HG03469 (cell line): ENCODE measurements around the gene DIPK1B.
"Not testable (repeated sequence)": the region's sequence is repeated elsewhere in the genome, so short reads cannot be mapped to it uniquely, and the experiment has no call there.

ENCODE experiments used
- ATAC-seq: cut with Tn5 transposase; IDR thresholded peaks from one replicate; pipeline ENCODE4 v1.9.1; 2021; ENCODE audit warnings: mild to moderate bottlenecking, moderate library complexity, moderate number of reproducible peaks; ENCODE audit not compliant: unreplicated experiment

DIPK1B gene

DNA sequence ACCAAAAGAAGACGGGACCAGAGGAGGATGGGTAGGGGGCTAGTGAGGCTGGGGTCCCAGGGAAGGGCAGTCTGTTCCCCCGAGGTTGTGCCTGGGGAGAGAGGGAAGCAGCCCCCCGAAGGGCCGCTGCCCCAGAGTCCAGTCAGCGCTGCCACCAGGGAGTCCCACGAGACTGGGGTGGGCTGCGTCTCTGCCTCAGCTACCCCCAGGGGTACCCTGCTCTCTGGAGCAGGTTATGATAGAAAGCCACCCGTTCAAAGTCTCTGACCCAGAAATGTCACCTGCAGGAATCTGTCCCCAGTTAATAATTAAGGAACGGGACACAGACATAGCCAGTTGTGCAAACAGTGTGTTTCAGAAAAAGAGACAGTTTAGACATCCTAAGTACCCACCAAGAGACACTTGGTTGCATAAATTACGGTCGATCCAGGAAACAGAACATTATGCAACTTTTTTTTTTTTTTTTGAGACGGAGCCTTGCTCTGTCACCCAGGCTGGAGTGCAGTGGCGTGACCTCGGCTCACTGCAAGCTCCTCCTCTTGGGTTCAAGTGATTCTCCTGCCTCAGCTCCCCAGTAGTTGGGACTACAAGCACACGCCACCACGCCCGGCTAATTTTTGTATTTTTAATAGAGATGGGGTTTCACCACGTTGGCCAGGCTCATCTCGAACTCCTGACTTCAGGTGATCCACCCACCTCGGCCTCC lies 14.4 kb upstream of the DIPK1B start:
- no peak for ATAC-seq

DNA sequence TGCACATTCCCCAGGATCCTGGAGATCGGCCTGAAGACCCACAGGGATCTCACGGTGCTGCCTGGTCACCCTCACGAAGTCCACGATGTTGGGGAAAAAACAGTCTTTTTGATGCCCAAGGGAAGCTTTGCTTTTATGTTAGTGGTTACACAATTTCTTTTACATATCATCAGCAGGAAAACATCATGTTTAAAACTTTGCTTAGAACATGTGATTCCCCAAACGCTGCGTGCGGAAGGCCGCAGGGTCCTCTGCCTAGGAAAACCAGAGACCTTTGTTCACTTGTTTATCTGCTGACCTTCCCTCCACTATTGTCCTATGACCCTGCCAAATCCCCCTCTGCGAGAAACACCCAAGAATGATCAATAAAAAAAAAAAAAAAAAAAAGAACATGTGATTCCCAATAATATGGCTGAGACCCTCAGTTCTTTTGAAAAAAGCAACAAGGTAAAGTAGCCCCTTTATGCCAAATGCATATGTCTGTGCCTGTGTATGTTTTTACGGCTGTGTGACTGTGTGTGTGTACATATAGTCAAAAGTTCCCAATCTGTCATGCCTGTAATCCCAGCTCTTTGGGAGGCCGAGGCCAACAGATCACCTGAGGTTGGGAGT lies 13.6 kb upstream of the DIPK1B start:
- no peak for ATAC-seq

DNA sequence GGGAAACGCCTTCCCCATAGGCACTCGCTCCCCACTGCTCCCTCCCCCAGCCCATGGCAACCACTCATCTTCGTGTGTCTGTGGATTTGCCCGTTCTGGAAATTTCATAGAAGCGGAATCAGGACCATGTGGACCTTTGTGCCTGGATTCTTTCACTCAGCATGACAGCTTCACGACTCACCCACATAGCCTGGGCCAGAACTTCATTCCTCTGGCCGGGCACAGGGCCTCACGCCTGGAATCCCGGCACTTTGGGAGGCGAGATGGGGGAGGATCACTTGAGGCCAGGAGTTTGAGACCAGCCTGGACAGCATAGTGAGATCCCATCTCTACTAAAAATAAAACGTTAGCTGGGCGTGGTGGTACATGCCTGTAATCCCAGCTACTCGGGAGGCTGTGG lies 12.1 kb upstream of the DIPK1B start:
- no peak for ATAC-seq

DNA sequence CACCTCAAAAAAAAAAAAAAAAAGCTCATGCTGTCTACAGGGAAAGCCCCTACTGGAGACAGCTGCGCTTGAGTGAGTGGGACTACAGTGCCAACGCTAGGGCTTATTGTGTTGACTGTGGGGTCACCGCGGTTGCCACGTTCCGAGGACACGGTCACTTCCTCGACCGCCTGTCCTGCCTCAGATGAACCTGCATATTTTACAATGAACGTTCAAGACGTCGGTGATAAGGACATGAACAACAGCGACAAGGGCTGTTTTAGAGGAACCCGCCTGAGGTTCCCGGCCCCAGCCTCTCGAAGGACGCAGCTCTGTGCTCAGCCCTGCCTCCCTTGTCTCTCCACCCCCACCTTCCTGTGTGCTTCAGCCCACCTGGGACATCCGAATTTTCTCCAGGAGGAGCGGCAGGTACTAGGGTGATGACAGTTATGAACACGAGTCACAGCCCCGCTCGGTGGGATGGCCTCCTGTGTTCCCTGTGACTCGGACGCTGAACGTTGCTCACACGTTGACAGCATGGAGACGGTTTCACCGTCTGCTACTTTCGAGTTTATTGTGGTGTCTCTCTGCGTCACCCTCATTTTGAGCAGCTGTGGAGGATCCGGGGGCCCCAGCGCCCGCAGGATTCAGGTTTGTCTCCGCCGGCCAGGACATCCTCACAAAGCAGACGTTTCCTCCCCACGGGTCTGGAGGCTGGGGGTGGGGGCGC lies 11.3 kb upstream of the DIPK1B start:
- no peak for ATAC-seq

DNA sequence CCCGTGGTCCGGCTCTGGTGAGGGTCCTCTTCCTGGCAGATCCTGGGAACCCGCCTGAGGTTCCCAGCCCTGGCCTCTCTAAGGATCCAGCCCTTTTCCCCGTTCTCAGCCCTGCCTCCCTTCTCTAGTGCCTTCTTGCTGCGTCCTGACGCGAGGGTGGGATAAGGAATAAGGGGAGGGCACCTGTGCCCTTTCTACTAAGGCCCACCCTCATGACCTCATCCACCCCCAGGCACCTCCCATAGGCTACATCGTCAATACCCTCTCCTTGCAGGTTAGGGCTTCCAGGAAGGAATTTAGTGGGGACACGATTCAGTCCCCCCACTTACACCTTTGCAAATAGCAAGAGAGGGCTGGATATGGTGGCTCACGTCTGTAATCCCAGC lies 10.7 kb upstream of the DIPK1B start:
- ATAC-seq: no peak

DNA sequence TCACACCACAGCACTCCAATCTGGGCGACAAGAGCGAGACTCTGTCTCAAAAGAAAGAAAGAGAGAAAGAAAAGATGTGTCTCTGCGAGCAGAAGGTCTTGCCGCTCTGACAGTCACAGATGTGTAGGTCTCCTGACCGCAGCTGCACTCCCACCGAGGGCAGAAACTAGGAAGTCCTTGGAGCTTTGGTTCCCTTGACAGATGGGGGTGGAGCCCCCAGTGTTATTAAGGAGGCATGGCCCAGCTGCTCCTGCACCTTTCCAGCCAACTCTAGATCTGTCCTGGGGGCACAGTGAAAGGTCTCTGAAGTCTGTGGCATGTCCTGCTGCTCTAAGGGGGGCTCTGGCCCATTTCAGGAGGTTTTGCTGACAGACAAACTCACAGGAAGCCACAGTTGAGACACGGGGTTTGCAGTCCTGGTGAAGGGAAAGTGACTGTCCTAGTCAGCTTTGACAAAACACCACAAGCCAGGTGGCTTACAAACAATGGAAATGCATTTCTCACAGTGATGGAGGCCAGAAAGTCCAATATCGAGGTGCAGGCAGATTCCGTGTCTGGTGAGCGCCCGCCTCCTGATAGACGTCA lies 9.0 kb upstream of the DIPK1B start:
- ATAC-seq: no peak

DNA sequence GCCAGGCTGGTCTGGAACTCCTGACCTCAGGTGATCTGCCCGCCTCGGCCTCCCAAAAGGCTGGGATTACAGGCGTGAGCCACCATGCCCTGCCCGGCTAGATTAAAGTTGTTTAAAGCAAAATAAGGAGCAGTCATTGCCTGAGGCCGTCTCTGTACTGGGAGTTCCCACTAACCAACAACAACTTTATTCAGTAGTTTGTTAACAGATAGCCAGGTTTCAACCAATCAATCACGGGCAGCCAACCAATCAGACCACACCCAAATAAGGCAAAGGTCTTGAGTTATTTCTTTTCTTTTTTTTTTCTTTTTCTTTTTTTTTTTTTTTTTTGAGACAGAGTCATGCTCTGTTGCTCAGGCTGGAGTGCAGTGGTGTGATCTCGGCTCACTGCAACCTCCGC lies 7.6 kb upstream of the DIPK1B start:
- ATAC-seq: not testable (repeated sequence)

DNA sequence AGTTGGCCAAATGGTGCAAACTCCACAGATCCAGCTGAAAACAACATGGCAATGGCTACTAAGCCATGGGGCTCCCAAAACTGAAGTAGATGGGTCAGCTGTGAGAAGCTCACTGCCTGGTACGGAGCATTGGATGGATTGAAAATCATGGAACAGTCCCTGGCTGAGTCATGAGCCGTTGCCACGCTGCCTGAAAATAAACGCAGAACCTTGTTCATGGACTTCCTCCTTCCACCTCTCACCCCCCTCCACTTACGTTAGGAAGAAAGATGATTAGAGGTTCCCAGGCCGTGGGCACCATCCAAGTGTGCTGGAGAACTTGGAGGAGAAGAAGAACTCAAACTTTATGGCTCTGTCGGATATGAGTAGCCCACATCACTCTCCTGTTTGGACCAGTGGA lies 6.8 kb upstream of the DIPK1B start:
- no peak for ATAC-seq

DNA sequence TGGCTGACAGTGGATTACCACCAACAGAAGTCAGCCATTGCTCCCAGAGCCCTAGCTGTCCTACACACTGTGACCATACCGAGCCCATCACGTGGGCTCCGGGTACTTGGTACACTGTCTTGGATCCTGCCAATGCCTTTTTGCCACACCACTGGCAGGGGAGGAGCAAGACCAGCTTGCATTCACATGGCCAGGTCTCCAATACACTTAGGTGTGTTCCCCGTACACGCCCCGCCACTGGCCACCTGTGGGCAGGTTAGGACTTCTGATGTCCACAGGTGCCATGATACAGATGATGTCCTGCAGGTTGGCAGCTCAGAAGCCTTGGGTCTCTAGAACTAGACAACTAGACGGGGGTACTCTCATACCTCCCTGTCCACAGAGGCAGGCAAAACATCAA lies 5.4 kb upstream of the DIPK1B start:
- no peak for ATAC-seq

DNA sequence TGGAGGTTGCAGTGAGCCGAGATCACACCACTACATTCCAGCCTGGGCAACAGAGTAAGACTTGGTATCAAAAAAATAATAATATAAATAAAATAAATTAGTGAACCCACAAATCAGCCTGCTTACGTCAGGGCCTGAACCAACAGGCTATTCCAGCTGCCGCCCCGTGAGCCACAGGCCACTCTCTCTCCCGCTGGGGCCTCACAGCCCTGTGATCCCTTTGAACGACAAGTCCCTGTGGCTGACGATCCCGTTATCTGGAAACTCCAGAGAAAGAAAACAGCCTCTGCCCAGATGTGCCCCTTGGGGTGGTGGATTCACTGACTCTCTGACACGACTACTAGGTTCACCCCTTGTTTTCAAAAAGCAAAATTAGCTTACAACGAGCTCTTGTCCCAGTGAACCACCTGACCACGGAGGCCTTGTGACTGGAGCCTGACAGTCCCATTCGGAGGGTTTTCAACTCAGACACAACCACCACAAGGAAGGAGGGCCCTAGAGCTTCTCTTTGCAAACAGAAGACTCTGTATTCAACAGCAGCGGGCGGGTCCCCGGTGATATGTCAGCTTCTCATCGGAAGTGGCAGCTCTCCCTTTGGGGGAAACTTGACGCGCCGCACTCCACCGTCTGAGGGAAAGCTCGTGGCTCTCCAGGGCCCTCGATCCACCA lies 4.4 kb upstream of the DIPK1B start:
- ATAC-seq: no peak

DNA sequence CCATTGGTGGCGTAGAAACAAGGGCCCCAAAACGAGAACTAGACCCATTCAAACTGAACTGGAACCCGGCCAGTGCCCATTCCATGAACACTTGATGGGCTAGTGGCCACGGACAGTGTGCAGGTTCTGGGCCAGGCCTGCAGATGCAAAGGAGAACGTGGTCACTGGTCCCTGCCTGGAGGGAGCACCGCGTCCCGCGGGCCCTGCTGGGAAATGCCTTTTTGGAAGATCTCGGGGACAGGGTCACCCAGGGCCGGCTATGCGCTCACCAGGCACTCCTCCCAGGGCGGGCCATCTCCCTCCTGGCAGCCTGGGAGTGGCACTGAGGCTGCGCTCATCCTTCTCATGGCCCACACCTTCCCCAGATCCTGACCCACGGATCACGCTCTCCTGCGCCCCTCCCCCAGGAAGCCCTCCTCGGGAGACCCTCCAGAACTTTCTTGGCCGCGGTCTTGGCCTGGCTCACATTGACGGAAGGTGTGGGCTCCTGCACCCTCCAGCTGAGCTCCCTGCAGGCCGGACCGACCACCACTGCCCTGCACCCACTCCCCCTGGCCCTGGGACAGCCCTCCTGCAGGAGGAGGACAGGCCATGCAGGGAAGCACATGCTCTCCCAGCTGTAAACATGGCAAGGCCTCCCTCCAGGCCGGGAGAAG lies 2.8 kb upstream of the DIPK1B start:
- ATAC-seq: no peak

DNA sequence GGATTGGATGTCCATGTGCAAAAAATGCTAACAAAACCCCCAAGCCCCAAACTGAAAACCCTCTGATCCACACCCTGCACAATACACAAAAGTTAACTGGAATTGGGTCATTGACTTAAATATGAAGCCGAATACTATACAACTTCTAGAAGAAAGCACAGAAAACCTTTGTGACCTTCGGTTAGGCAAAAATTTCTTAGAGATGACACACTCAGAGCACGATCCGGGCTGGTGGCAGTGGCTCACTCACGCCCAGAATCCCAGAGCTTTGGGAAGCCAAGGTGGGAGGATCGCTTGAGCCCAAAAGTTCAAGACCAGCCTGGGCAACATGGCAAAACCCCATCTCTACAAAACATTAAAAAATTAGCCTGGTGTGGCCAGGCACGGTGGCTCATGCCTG lies 1.8 kb upstream of the DIPK1B start:
- no peak for ATAC-seq

DNA sequence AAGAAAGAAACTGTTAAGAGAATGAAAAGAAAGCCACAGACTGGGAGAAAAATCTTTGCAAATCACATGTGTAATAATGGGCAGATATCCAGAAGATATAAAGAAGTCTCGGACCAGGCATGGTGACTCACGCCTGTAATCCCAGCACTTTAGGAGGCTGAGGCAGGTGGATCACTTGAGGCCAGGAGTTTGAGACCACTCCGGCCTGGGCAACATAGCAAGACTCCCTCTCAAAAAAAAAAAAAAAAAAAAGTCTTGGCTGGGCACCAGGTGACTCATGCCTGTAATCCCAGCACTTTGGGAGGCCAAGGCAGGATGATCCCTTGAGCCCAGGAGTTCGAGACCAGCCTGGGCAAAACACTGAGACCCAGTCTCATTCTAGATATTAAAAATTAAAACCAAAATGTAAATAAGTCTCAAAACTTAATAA lies 1.1 kb upstream of the DIPK1B start:
- not testable (repeated sequence) for ATAC-seq

DNA sequence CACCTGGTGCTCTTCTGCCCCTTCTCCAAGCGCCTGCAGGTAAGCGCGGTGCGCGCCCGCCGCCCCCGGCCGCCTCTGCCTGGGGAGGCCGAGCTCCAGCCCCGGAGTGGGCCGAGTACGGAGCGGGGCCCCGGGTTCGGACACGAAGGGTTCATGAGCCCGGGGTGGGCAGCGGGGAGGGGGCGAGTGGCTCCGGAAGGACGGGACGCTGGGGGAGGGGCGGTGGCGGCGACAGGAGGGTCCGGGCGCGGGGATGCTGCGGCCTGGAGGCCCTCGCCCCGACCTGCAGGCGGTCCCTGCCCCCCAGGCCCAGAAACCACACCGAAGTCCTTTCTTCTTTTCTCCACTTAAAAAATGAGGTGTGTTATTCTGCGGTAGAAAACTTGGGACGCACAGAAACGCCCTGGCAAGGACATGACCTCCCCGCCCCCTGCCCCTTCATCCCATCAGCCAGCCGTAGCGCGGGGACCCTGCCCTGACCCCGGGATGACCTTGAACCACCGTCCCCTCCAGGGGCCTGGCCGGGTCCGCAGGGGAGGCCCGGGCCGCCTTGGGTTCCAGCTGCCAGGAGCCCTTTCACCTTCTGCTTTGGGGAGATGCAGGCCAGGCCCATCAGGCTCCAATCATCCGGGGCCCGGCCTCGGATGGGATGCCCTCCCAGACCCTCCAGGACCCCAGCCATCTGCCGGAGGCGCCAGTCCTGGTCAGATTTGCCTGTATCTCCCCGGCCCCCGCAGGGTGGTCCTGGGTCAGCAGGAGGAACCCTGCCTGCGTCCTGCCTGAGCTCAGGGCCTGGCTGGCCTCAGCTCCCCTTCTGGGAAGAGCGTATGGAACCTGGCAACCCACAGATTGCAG lies 545 bp downstream of the DIPK1B start:
- no peak for ATAC-seq

DNA sequence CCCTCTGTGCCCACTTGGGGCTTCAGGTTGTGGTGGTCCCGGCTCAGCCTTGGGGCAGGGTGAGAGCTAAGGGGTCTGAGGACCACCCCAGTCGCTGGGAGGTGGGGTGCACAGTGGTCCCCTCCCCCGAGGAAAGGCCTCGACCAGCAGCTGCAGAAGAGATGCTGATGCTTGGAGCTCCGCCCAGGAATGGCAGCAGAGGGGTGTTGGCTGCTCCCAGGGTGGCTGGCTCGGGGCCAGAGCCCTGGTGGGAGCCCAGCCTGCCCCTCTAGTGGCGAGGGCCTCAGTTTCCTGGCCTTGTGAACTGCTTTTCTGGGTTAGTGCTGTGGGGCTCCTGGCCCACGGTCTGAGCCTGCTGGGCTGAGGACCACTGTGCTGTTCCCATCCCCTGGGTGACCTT lies 1.2 kb downstream of the DIPK1B start:
- ATAC-seq: no peak

DNA sequence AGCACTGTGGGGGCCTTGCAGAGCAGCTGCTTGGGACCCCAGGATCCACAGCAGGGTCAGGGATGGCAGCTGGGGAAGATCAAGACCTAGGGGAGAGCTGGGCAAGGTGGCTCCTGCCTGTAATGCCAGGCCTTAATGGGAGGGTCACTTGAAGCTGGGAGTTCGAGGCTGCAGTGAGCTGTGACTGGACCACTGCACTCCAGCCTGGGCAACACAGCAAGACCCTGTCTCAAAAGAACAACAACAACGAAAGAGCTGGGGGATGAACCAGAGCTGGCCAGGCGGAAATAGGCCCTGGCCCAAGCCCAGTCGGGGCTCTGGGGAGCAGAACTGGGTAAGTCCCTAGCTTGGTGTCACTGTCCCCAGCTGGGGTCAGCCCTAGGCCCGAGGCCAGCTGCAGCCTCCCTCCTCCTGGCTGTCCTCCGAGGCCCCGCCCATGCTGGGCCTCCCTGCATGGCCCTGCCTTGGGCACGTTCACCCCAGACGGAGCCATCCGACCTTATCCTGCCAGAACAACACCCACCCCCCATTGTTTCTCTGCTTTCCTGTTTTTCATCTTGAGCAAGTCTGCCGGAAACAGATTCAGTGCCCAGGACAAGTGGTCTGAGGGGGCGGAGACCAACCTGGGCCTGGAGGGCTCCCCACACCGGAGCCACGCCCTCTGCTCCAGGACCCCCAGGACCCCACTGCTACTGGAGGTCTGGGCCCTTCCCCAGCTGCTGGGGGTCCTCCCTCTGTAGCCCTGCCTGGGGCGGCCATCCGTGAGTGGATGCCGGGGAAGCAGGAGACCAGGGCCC lies 1.9 kb downstream of the DIPK1B start:
- no peak for ATAC-seq

DNA sequence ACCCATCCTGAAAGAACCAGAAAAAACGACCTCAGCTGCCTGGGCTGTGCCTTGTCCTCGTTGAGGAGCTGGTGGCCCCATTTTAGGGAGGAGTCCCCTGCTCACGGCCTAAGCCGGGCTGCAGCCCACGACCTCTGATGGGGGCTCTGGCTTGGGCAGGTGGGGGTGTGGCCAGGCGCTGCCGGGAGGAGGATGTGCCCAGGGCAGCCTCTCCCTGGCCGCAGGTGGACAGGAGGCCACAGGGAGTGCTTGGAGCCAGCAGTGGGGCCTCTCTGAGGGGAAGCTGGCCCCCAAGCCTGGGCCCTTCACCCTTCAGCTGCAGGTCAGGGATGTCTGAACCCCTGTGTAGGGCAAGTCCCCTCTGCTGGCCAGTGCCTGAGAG lies 2.5 kb downstream of the DIPK1B start:
- ATAC-seq: no peak

DNA sequence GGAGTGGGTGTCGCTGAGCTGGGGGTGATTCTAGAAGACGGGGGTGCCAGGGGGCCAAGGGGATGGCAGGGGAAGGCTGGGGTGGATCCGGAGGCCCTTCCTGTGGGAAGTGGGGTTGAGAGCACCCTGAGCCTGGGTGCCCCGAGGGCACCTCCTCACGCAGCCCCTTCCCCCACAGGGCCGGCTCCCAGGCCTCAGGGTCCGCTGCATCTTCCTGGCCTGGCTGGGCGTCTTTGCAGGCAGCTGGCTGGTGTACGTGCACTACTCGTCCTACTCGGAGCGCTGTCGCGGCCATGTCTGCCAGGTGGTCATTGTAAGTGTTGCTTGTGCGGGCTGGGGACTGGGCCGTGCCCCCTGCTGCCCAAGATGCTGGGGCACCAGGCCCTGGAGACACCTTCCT lies 5.0 kb downstream of the DIPK1B start:
- ATAC-seq: no peak
